ENCODE results near the gene NIPSNAP3A. TPM values are rescaled to one million over a fixed set of nuclear protein-coding genes. Genes with fewer than 3 reads are reported as not detected.
A peak's percentile ranks its signal among the peaks of the same experiment; 100 is the strongest.

Gene NIPSNAP3A
- polyA plus RNA-seq, 3 donors, result 26.9 to 103 (median 97.8) TPM

- H3K4me1 Mint-ChIP-seq, result peaks cover 32% of the 10 kb centered on the region
- H3K27me3 ChIP-seq (ENCODE audit: control insufficient read depth in 2 of 2, insufficient read depth in 2 of 2, low read length in 2 of 2), result no peaks in the 10 kb centered on the region
- H3K36me3 ChIP-seq (replicated peaks in 1 of 2; ENCODE audit: control insufficient read depth in 1 of 2, insufficient read depth in 2 of 2, low read length in 2 of 2), result peaks cover 73 to 94% of the 10 kb centered on the region in 2 donors
- H3K27ac ChIP-seq (ENCODE audit: low read depth in 1 of 2, low read length in 2 of 2), result peak overlapping the region in 1 of 2 donors; percentile 74
- no peak overlapping the region for H3K4me2 ChIP-seq (replicated peaks; ENCODE audit: extremely low read depth, low read length, poor library complexity, severe bottlenecking)
- intact Hi-C loops (cut with micrococcal nuclease), result no loop called here
- H3K36me3 Mint-ChIP-seq, result peaks cover 79 to 93% of the 10 kb centered on the region in 2 donors
- TF ChIP-seq CTCF (IDR thresholded peaks at IDR 0.05), result no peak
- no peak for DNase-seq
- H3K9me3 Mint-ChIP-seq, result peaks cover 0 to 2% (median 0%) of the 10 kb centered on the region in 7 donors
- H3K4me3 ChIP-seq (replicated peaks in 1 of 3; ENCODE audit: low read depth in 2 of 3, low read length in 3 of 3), result no peak overlapping the region
- H2AFZ ChIP-seq (ENCODE audit: insufficient read depth, low read depth, low read length, poor library complexity, severe bottlenecking), result peak overlapping the region; percentile 3
- no peaks in the 10 kb centered on the region for H4K20me1 ChIP-seq (ENCODE audit: insufficient read depth, low read length)
- no peak overlapping the region for H3K4me3 Mint-ChIP-seq
- H3K27ac Mint-ChIP-seq, result peak overlapping the region in 1 of 7 donors; percentile 71
- H3K27me3 Mint-ChIP-seq (ENCODE audit: low read depth in 3 of 3), result peaks cover 0 to 1% (median 0%) of the 10 kb centered on the region in 3 donors
- no peaks in the 10 kb centered on the region for H3K79me2 ChIP-seq (ENCODE audit: insufficient read depth, low read length)
- WGBS (ENCODE audit: insufficient coverage), result 92% methylated on average over 2 of the region's 3 CpGs
- no peaks in the 10 kb centered on the region for H3K9me3 ChIP-seq (replicated peaks in 1 of 2; ENCODE audit: control insufficient read depth in 1 of 2, insufficient read depth in 1 of 2, low read length in 2 of 2)
- peaks cover 14 to 23% of the 10 kb centered on the region in 2 donors for H3K4me1 ChIP-seq (ENCODE audit: control insufficient read depth in 1 of 2, insufficient read depth in 2 of 2, low read length in 2 of 2)
- no peak overlapping the region for H3K9ac ChIP-seq (ENCODE audit: insufficient read depth, low read length, poor library complexity, severe bottlenecking)
Observed at GRCh38 chr9:104795857-104796256, 48.4 kb downstream of the NIPSNAP3A start.

- peaks cover 32% of the 10 kb centered on the region for H3K4me1 Mint-ChIP-seq
- Histone ChIP-seq H3K27me3 (ENCODE audit: control insufficient read depth in 2 of 2, insufficient read depth in 2 of 2, low read length in 2 of 2) (no peaks in the 10 kb centered on the region), H3K4me1 (ENCODE audit: control insufficient read depth in 1 of 2, insufficient read depth in 2 of 2, low read length in 2 of 2) (peaks cover 14 to 23% of the 10 kb centered on the region in 2 donors), H3K4me2 (replicated peaks; ENCODE audit: extremely low read depth, low read length, poor library complexity, severe bottlenecking) (no peak overlapping the region), H3K9ac (ENCODE audit: insufficient read depth, low read length, poor library complexity, severe bottlenecking) (no peak overlapping the region), H2AFZ (ENCODE audit: insufficient read depth, low read depth, low read length, poor library complexity, severe bottlenecking) (no peak overlapping the region), H4K20me1 (ENCODE audit: insufficient read depth, low read length) (no peaks in the 10 kb centered on the region), H3K79me2 (ENCODE audit: insufficient read depth, low read length) (no peaks in the 10 kb centered on the region), H3K4me3 (replicated peaks in 1 of 3; ENCODE audit: low read depth in 2 of 3, low read length in 3 of 3) (no peak overlapping the region), H3K9me3 (replicated peaks in 1 of 2; ENCODE audit: control insufficient read depth in 1 of 2, insufficient read depth in 1 of 2, low read length in 2 of 2) (no peaks in the 10 kb centered on the region), H3K27ac (ENCODE audit: low read depth in 1 of 2, low read length in 2 of 2) (no peak overlapping the region), H3K36me3 (replicated peaks in 1 of 2; ENCODE audit: control insufficient read depth in 1 of 2, insufficient read depth in 2 of 2, low read length in 2 of 2) (peaks cover 74 to 94% of the 10 kb centered on the region in 2 donors)
- peaks cover 0 to 4% (median 0%) of the 10 kb centered on the region in 3 donors for H3K27me3 Mint-ChIP-seq (ENCODE audit: low read depth in 3 of 3)
- no peak for TF ChIP-seq CTCF (IDR thresholded peaks at IDR 0.05)
- H3K9me3 Mint-ChIP-seq, result no peaks in the 10 kb centered on the region
- peaks cover 78 to 93% of the 10 kb centered on the region in 2 donors for H3K36me3 Mint-ChIP-seq
- no peak overlapping the region for H3K4me3 Mint-ChIP-seq
- intact Hi-C loops (cut with micrococcal nuclease), result no loop called here
- 100% methylated on average over 3 of the region's 5 CpGs for WGBS (ENCODE audit: insufficient coverage)
- H3K27ac Mint-ChIP-seq, result peak overlapping the region in 1 of 7 donors; percentile 53
- DNase-seq, result no peak
Observed at GRCh38 chr9:104798209-104798995, 50.9 kb downstream of the NIPSNAP3A start.

Measured in CD14-positive monocyte (primary cell).